GM19193 (cell line): ENCODE results near the gene TMOD2.

Source experiments
- POLR2A ChIP-seq: IDR thresholded peaks from 4 replicates; pipeline ENCODE4 v1.6.1; 2011; ENCODE audit not compliant: insufficient read depth, insufficient read length; ENCODE audit errors: extremely low read depth

TMOD2 gene

DNA sequence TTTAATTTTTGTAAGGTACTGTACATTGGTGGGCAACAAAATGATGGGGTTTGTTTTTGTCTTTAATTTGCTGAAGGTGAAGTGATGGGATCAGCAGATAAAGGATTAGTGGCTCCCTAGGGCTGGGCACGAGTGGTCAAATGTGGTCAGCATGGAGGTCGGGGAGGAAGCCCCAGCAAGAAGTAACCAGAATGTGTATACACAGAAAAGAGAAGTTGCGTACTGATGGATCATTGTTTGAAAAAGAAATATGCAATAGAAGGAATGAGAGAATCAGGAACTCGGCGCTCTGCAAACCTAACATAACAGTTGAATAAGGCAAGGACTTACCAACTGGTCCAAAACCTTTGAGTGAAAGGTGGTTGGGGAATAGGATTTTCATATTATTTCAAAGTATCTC, 1.5 kb downstream of the TMOD2 start:
- TF ChIP-seq POLR2A = no peak

DNA sequence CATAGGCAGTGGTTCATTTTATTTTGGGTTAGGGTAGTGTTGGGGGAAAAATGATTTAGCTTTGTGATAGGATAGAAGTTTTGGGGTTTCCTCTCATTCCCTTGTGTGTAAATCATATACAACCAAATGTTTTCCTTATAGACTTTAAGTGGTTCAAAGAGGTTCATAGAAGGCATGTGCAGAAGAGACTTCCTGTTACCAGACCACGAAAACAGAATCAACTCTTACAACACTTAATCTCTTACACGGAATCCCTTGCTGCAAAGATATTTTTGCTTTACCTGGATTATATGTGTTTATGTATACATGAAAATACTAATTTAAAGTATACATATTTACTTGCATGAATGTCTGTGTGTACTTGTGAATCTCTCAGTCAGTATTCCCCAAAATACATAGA, 2.9 kb downstream of the TMOD2 start:
- TF ChIP-seq POLR2A = no peak

DNA sequence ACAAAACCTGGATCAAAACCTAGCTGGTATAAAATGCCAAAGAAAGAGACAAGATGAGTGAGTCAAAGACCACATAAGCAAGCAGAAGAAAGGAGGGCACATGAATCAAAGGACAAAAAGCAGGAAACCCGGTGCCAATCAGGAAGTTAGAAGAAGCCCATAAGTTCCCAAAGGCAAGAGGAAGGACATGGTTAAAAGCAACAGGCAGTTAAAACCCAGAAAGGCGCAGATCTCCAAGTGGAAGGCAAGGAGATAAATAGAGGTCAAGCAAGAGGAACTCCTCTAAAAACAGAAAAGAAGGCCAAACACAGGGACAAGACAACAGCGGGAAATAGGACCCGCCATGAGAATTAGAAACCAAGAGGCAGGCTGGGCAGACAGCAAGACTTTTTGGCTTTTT, 4.4 kb downstream of the TMOD2 start:
- TF ChIP-seq POLR2A = no peak

DNA sequence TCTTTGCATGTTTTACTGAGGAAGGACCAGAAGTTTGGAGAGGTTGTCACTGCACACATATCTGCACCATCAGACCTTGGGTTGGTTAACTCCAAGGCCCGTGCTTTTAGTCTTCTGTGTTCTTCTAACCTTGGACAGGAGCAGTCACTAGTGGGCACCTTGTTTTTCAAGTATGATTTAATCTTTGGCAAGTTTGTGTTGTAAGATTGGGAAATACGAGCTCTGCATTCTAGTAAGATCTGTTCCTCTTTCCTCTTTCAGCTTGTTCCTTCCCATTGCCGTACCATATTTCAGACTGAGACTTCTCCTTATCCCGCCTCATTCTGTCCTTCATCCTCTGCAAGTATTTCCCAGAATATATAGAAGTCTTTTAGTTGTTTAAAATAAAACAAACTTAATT, 5.1 kb downstream of the TMOD2 start:
- TF ChIP-seq POLR2A = no peak

DNA sequence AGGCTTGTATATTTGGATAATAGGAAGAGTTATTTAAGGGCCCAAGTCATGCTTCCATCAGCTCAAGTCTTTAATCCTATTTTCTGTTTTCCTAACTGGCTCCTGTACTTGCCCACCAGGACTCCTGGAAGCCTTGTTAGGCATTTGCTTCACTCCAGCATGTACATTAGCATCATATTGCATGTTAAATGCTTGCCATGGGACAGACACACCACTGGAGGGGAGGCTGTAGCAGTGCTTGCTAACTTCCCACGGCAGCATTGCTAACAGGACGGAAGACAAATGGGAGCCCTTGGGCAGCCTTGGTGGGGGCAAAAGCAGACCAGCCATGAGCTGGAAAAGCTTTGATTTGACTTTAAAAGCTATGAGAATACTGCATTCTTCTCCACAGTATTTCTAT, 6.1 kb downstream of the TMOD2 start:
- TF ChIP-seq POLR2A = no peak

DNA sequence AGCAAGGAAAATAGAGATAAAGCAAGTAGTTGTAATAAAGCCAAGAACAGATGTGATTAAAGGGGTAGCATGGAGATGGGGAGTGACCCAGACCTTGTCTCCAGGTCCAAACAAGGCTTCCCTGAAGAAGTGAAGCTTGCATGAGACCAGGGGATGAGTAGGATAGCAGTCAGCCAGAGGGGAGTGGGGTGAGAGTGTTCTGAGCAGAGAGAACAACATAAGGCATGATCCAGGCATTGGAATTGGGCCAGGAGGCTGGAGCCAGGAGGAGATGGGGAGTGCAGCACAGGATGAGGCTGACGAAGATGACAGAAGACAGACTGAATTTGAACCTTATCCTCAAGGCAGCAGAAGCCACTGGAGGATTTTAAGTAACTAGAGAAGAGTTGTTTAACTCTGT, 7.2 kb downstream of the TMOD2 start:
- TF ChIP-seq POLR2A = no peak

DNA sequence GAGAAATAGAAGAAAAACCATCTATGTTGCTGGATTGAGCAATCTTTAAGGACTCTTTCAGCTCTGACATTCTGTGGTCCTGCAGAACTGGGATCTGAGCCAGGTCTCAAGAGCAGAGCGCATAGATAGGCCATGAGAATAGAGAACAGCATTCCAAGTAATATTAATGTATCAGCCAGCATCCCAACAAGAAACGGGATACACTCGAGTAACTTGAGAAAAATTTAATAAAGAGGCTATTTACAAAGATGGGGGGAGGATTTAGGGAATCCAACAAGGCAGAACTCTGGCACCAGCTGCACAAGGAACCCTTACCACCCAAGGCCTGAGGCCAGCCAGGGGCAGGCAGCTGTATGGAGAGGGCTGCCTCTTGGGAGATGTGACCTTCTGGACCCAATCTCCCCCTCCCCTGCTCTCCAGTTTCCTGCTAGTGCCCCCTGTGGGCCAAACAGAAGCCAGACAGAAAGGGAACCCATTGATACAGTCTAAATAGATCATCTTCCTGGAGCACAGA, 8.2 kb downstream of the TMOD2 start:
- TF ChIP-seq POLR2A = no peak

DNA sequence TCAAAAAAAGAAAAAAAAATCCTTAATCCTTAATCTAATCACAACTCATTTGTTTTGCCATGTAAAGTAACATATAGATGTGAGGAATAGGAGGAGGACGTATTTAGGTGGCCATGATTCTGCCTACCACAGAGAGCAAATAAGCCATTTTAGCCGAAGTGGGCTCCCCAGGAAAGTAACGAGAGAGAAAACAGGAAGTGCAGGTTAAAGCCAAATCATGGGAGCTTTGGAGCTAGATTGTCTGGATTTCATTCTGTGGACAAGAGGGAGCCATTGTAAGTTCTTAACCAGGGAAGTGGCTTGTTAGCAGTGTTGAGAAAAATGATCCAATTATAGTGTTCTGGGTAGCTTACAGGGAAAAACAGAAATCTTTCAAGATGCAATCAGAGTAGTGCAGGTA, 9.4 kb downstream of the TMOD2 start:
- no peak for TF ChIP-seq POLR2A

DNA sequence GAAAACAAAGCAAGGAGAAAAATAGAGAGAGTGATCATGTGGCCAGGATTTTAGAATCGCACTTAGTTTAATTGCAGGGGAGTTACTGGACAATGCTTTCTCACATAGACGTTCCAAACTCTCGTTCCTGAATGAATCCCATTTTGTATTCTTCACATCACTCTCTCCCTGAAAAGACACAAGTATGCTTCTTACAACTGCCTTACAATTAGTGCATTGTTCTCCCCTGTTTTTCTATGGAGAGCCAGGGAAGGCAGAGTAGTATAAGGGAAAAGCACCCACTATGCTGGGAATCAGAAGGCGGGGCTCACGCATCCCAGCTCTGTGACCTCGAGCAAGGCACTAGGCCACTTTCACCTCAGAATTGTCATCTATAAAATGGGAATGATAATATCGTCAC, 14.4 kb downstream of the TMOD2 start:
- no peak for TF ChIP-seq POLR2A

DNA sequence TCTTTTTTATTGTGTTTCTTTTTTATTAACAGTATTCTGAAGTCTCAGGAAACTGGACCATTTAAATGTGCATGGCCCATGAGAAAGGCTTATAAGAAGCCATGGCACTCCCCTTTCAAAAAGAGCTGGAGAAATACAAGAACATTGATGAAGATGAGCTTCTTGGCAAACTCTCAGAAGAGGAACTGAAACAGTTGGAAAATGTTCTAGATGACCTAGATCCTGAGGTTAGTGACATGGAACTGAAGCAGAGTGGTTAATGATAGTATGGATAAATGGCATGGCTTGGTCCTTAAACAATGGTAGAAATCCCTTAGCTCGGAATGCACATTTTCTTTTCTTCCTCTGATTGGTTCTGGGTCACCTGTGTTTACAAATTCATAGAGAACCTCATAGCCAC, 14.9 kb downstream of the TMOD2 start:
- no peak for TF ChIP-seq POLR2A

DNA sequence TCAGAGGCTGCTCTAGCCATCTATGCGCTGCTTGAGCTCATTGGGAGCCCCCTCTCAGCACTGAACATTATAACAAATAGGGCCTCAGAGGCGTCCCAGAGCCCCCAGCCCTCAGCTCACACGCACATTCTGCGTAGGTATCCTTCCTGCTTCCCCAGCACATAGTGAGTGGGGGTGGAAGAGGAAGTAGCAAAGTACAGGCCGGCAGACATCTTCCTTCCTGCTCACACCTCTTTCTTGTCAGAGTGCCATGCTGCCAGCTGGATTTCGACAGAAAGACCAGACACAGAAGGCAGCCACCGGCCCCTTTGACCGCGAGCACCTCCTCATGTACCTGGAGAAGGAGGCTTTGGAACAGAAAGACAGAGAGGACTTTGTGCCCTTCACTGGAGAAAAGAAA, 16.6 kb downstream of the TMOD2 start:
- TF ChIP-seq POLR2A = no peak

DNA sequence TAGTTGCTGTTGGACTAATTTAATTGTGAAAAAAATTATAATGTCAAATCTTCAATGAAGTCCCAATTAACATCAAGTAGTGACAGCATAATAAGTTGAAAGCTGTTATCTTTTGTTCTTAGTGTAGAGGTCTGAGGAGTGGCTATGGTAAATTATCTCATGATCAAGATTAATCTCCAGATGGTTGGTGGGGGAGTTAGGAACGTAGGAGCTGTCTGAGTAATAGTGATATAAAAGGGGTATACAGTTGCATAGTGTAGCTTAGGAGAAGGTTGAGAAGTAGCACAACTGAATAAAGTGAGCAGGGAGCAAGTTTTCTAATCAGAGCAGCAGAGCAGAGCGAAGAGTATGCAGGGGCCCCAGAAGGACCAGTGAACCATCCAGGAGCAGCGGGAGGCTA, 19.5 kb downstream of the TMOD2 start:
- TF ChIP-seq POLR2A = no peak

DNA sequence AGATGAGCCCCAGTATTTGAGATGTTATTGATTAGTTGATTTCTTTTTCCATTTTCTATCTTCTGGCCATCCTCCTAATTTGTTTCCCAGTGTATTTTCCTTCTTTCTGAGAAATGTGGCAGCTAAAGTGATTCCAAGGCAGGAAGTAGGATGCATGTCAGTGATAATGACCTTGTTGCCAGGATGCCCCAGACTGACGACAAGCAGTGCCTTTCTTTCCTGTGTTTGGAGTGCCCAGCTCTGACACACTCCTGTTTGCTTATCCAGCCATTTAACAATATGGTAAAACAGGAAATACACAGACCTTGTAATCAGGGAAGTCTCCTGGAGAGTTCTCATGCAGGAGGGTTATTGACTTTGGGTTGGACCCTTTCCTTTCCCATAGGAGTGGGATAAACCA, 20.4 kb downstream of the TMOD2 start:
- no peak for TF ChIP-seq POLR2A

DNA sequence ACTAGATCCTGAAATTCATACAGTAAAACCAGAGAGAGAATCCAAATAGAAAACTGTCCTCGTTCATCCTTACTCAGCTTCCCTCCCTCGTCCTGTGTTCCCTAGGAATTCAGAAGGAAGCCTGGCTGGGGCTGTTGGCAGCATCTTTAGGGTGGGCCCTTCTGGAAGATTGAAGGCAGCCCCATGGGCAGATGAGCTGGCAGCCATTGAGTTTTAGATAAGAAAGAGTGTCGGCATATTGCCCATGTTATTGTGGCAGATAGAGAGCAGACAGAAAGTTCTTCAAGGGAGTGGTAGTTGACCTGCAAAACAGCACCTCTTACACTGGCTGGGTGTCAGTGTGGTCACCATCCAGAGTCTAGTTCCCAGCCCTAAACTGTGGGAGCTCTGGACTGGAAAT, 23.5 kb downstream of the TMOD2 start:
- no peak for TF ChIP-seq POLR2A

DNA sequence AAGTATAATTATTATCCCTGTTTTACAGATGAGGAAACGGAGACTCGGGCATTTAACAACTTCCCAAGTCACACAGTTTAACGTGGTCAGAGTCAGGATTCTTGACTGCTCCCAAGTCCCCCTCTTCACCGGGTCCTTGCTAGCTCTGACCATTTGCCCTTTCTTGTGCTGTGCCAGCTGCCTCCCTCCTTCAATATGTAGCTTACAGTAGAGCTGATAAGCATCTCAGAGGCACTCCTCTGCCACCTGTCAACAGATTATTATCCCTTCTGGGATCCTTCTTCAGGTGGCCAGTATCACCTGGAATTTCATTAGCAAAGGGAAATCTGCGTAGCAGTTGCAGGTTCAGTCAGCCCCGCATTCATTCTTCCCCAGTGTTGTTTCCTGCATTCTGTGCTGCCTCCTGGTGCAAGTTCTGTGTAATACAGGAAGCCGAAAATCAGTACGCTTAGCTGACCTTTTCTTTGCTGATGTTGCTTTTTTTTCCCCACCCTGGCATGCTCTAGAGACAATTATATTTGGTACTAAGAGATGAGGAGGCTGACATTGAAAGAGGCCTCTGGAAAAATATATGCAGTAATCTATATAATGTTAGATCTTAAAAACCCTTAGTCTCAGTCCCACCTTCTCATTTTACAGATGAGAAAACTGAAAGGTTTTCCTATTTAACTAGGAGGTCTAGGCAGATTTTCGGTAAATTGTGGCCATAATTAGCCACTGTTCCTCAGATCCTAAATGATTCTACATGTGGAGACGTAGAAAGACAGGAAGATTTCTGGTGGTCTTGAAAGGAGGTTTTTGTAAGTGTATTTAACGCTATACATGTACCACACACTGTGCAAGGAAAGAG, 24.8 kb downstream of the TMOD2 start:
- TF ChIP-seq POLR2A = no peak

DNA sequence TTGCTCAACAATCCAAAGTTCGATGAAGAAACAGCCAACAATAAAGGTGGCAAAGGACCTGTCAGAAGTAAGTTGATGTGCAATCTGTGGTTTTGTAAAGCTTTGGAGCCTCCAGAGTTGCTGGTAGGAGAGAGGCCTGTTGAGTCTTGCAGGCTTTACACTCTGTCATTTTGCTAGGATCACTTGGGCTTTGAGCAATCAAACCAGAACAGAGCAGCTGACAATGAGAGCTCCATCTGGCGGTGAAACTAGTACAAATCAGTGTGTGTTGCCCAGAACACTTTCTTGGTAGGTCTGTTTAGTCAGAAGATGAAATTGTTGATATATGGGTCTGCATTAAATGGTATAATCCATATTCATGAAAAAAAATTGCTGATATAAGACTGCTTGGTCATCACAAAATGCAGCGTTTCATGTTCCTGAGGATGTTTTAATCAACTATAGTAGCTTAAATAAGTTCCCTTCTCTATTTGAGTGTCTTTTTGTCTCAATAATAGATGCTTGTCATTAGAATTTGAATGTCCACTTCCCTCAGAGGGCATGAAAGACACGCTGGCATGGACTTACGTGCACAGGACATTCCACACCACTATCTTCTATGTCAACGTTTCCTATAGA, 25.7 kb downstream of the TMOD2 start:
- TF ChIP-seq POLR2A = no peak
